Choroid plexus epithelial cell (primary cell): Measurements from ENCODE around the gene TPCN1.

Source experiments
- DNase-seq: peaks from one replicate; pipeline ENCODE4 v3.0.0-alpha.2; 2010; ENCODE audit warnings: low read depth
- H3K4me3 ChIP-seq: 2 replicates; pipeline ENCODE4 v1.5.1; 2011; ENCODE audit warnings: low read depth, mild to moderate bottlenecking, control low read depth, low read length, moderate library complexity
- TF ChIP-seq, protein P1 (sequence below): conservative IDR thresholded peaks from 2 replicates; pipeline ENCODE4 v1.5.1; 2011; ENCODE audit warnings: low read depth, mild to moderate bottlenecking, control low read depth, inconsistent platforms, low read length, moderate library complexity

TPCN1 gene

DNA sequence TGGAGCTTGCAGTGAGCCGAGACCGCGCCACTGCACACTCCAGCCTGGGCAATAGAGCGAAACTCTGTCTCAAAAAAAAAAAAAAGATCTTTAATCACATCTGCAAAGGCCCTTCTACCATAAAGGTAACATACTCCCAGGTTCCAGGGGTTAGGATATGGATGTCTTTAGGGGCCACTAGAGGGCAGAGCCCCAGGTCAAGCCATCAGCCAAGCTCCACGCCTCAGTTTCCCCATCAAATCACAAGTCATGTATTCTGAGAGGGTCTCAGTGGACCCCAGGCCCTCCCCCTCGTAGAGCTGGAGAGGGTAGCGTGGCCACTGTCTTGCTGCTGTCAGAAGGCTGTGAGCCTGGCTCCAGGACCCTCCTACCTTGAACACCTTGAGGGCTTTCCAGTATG is 94.9 kb downstream of the TPCN1 start:
- TF ChIP-seq, protein P1, sequence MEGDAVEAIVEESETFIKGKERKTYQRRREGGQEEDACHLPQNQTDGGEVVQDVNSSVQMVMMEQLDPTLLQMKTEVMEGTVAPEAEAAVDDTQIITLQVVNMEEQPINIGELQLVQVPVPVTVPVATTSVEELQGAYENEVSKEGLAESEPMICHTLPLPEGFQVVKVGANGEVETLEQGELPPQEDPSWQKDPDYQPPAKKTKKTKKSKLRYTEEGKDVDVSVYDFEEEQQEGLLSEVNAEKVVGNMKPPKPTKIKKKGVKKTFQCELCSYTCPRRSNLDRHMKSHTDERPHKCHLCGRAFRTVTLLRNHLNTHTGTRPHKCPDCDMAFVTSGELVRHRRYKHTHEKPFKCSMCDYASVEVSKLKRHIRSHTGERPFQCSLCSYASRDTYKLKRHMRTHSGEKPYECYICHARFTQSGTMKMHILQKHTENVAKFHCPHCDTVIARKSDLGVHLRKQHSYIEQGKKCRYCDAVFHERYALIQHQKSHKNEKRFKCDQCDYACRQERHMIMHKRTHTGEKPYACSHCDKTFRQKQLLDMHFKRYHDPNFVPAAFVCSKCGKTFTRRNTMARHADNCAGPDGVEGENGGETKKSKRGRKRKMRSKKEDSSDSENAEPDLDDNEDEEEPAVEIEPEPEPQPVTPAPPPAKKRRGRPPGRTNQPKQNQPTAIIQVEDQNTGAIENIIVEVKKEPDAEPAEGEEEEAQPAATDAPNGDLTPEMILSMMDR = peak; percentile 7
- H3K4me3 ChIP-seq = no peak overlapping the region
- no peak for DNase-seq

- no peak for DNase-seq
- TF ChIP-seq, protein P1 = no peak
- no peak overlapping the region for H3K4me3 ChIP-seq
These were observed 95.9 kb downstream of the TPCN1 start for GRCh38 chr12:113317122-113317521.

DNA sequence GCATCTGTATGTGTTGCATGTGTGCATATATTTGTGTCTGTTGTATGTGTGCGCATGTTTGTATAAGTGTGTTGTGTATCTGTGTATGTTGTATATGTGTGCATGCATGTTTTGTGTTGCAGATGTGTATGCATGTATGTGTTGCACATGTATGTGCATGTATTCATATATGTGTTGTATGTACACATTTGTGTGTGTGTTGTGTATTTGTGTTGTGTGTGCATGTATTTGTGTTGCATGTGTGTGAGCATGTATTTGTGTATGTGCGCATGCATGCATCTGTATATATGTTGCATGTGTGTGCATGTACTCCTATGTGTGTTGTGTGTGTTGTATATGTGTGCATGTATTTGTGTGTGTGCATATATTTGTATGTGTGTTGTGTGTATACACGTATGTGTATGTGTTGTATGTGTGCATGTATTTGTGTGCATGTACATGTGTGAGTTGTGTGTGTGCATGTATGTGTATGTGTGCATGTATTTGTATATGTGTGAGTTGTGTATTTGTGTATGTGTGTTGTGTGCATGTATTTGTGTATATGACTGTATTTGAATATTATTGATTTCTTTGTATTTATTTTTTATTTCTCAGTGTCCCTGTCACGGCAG is 96.9 kb downstream of the TPCN1 start:
- TF ChIP-seq, protein P1 = no peak
- H3K4me3 ChIP-seq = no peak overlapping the region

DNA sequence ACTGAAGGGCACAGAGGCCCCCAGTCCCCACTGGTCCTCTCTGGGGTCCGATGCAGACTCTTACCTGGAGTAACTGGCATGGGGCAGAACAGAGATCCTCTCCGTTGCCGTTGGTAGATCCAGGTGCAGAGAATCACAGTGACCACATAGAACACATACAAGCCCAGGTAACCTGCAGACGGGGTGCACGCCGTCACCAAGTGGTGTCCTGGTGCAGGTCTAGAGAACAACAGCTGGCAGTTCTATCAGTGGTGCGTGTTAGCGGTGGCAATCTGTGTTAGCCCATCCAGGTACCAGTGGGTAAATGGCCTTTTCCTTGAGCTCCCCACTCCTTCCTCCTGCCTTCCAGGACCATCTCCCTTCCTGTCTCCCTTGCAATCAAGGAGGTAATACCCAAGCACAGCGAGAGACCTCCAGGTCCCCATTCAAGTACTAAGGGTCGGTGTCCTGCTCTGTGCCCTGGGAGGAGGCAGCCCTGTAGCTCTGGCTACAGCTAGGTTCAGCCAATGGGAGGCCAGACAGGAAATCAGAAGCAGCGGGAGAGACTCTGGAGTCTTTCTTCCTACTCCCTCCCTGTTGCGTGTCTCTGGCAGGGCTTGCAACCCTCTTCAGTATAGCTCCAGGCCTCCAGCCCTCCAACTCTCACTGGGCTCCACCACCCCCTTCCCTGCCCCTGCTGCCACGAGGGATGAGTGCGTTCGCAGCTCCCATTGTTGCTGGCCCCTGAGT is 97.8 kb downstream of the TPCN1 start:
- peak overlapping the region; percentile 7 for H3K4me3 ChIP-seq
- TF ChIP-seq, protein P1 = no peak
- peak; percentile 48 for DNase-seq

More for the DNA sequence above, 96.9 kb downstream of the TPCN1 start:
- DNase-seq = no peak

DNA sequence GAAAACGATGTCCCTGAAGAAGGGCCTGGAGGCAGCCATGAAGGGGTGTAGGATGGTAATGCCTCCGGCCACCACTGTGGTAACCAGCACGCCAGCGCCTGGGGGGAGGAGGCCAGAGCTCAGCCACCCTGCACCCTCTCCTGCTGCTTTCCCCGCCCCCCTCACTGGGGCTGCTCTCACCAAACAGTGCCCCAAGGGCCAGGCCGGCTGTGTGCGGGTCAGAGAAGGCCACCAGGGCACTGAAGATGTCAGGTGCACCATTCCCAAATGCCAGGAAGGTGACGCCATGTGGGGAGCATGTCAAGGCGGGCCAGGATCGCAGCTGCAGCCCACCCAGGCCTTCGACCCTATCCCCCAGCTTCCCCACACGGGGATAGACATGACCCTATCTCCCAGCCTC is 99.1 kb downstream of the TPCN1 start:
- H3K4me3 ChIP-seq = no peak overlapping the region
- DNase-seq = no peak
- TF ChIP-seq, protein P1 = no peak

DNA sequence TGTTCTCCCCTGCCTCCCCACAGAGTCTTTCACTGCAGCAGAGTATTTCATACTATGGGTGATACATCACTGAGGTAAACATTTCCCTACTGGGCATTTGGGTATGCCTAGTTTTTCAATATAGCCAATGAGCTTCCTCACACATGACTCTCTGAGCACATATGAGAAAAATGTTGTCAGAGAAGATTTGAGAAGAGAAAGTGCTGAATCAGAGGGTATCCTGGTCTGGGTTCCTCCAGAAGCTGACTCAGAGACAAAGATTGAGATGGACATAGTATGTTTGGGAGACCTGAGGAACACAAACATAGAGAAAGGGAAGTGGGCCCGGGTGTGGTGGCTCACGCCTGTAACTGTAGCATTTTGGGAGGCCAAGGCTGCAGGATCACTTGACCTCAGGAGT is 101.1 kb downstream of the TPCN1 start:
- DNase-seq = peak; percentile 87

More for the DNA sequence above, 101.1 kb downstream of the TPCN1 start:
- no peak overlapping the region for H3K4me3 ChIP-seq
- TF ChIP-seq, protein P1 = no peak
